ENCODE data around the gene SYCE3.

SYCE3 gene

DNA sequence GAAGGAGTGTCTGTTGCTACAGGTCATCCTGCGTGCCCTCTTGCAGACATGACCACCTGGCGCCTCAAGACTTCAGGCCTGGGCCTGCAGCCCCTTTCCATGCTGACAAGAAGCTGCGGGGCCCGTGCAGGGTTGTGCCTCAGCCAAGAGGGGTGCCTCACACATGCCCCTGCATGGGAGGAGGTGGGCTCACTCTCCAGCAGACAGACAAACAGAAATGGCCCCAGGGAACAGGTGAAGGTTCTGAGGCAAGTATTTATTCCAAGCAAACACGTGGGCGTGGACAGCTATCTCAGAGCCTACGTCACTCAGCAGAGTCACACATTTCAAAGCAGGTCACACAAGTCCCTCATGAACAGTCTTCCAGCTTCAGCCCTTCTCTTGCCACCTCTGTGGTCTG, 5.9 kb upstream of the SYCE3 start:
- no peak overlapping the region for H3K27ac ChIP-seq
- H3K9ac ChIP-seq, result no peak overlapping the region

DNA sequence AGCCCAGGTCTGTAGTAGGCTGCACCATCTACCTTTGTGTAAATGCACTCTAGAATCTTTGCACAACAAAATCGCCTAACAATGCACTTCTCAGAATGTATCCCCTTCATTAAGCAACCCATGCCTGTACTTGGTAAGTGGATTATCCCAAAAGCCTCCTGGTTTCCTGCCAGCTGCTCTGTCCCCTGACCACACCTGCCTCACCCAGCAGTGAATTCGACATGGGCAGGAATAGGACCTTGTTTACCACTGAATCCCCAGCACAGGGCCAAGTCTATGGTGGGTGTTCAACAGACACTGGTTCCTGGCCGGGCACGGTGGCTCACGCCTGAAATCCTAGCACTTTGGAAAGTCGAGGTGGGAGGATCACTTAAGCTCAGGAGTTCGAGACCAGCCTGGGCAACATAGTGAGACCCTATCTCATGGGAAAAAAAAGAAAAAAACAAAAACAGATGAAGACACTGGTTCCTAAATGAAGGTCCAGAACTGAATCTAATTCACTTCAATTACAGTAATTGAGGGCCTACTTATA, 5.1 kb upstream of the SYCE3 start:
- Histone ChIP-seq H3K79me2 (no peaks in the 10 kb centered on the region), H3K36me3 (ENCODE audit: control insufficient read depth, insufficient read depth, low read length) (no peaks in the 10 kb centered on the region), H3K4me2 (ENCODE audit: low read length) (no peak overlapping the region), H3K4me3 (ENCODE audit: low read depth, low read length) (no peak overlapping the region), H3K9me3 (ENCODE audit: control insufficient read depth, low read length) (no peaks in the 10 kb centered on the region), H3K27me3 (ENCODE audit: control insufficient read depth, insufficient read depth, low read length) (no peaks in the 10 kb centered on the region), H3K9ac (no peak overlapping the region), H2AFZ (no peak overlapping the region), H3K27ac (no peak overlapping the region), H3K4me1 (peaks cover 12% of the 10 kb centered on the region)
- TF ChIP-seq, protein P1, sequence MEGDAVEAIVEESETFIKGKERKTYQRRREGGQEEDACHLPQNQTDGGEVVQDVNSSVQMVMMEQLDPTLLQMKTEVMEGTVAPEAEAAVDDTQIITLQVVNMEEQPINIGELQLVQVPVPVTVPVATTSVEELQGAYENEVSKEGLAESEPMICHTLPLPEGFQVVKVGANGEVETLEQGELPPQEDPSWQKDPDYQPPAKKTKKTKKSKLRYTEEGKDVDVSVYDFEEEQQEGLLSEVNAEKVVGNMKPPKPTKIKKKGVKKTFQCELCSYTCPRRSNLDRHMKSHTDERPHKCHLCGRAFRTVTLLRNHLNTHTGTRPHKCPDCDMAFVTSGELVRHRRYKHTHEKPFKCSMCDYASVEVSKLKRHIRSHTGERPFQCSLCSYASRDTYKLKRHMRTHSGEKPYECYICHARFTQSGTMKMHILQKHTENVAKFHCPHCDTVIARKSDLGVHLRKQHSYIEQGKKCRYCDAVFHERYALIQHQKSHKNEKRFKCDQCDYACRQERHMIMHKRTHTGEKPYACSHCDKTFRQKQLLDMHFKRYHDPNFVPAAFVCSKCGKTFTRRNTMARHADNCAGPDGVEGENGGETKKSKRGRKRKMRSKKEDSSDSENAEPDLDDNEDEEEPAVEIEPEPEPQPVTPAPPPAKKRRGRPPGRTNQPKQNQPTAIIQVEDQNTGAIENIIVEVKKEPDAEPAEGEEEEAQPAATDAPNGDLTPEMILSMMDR (IDR thresholded peaks at IDR 0.05), result no peak

More for the DNA sequence above, 5.9 kb upstream of the SYCE3 start:
- Histone ChIP-seq H3K36me3 (ENCODE audit: control insufficient read depth, insufficient read depth, low read length) (no peaks in the 10 kb centered on the region), H3K4me3 (ENCODE audit: low read depth, low read length) (no peak overlapping the region), H3K4me2 (ENCODE audit: low read length) (no peak overlapping the region), H3K27me3 (ENCODE audit: control insufficient read depth, insufficient read depth, low read length) (no peaks in the 10 kb centered on the region), H3K79me2 (no peaks in the 10 kb centered on the region), H3K4me1 (peaks cover 12% of the 10 kb centered on the region), H3K9me3 (ENCODE audit: control insufficient read depth, low read length) (no peaks in the 10 kb centered on the region), H2AFZ (no peak overlapping the region)
- TF ChIP-seq, protein P1 (IDR thresholded peaks at IDR 0.05), result no peak

DNA sequence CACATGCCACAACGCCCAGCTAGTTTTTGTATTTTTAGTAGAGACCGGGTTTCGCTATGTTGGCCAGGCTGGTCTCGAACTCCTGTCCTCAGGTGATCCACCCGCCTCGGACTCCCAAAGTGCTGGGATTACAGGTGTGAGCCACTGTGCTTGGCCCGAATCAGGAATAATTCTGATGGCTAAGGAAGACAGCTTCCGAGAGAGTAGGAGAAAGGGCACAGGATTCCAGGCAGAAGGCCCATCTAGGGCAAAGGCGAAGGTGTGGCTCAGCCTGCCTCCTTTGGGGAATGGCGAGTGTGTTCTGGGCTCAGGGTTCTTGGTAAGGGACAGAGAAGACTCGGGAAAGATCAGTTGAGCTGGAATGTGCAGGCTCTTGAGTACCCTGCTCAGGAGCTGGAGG, 1.6 kb upstream of the SYCE3 start:
- Histone ChIP-seq H3K4me3 (ENCODE audit: low read depth, low read length) (peak overlapping the region; percentile 87), H3K36me3 (ENCODE audit: control insufficient read depth, insufficient read depth, low read length) (no peaks in the 10 kb centered on the region), H3K27ac (peak overlapping the region; percentile 93), H3K27me3 (ENCODE audit: control insufficient read depth, insufficient read depth, low read length) (no peaks in the 10 kb centered on the region), H3K79me2 (no peaks in the 10 kb centered on the region), H3K9me3 (ENCODE audit: control insufficient read depth, low read length) (no peaks in the 10 kb centered on the region), H3K9ac (no peak overlapping the region), H3K4me2 (ENCODE audit: low read length) (no peak overlapping the region), H3K4me1 (peaks cover under 1% of the 10 kb centered on the region), H2AFZ (no peak overlapping the region)
- TF ChIP-seq, protein P1 (IDR thresholded peaks at IDR 0.05), result no peak

DNA sequence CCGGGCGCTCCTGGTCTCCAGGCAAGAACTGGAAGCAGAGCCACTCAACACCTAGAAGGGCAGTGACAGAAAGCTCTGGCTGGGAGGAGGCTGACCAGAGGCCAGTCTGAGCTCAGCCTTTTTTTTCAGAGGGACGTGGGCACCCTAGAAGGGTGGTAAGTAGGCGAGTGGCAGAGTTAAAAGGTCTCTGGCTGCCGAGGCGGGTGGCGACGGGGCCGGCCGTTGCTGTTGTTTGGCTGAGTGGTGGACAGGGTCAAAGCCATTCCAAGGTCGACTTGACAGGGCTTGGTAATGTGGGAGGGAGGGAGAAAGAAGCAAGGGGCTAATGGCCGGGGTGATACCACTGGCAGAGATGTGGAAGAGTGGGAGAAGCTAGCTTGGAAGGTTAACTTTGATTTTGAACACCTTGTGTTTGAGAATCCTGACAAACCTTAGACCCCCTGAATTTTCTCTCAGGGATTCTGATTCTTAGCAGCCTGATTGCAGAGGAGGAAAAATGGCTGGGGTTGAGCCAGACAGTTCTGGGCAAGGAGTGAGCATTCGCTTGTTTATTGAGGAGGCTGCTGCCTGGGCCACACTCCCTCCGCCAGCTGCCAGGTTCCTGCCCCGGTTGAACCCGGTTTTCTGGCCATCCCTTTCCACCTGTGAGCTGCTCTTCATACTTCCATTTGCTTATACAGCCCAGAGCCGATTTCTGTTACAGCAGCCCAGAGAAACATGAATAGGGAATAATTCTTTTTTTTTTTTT, 868 bp upstream of the SYCE3 start:
- Histone ChIP-seq H3K9me3 (ENCODE audit: control insufficient read depth, low read length) (no peaks in the 10 kb centered on the region), H3K27ac (peak overlapping the region; percentile 93), H3K9ac (peak overlapping the region; percentile 53), H3K36me3 (ENCODE audit: control insufficient read depth, insufficient read depth, low read length) (no peaks in the 10 kb centered on the region), H3K4me1 (no peaks in the 10 kb centered on the region), H2AFZ (peak overlapping the region; percentile 72), H3K79me2 (no peaks in the 10 kb centered on the region), H3K4me3 (ENCODE audit: low read depth, low read length) (peak overlapping the region; percentile 87), H3K27me3 (ENCODE audit: control insufficient read depth, insufficient read depth, low read length) (no peaks in the 10 kb centered on the region), H3K4me2 (ENCODE audit: low read length) (peak overlapping the region; percentile 98)
- TF ChIP-seq, protein P1 (IDR thresholded peaks at IDR 0.05), result no peak
